ENCODE measurements around the gene WNT11.
A peak's percentile ranks its signal among the peaks of the same experiment; 100 is the strongest.

DNA sequence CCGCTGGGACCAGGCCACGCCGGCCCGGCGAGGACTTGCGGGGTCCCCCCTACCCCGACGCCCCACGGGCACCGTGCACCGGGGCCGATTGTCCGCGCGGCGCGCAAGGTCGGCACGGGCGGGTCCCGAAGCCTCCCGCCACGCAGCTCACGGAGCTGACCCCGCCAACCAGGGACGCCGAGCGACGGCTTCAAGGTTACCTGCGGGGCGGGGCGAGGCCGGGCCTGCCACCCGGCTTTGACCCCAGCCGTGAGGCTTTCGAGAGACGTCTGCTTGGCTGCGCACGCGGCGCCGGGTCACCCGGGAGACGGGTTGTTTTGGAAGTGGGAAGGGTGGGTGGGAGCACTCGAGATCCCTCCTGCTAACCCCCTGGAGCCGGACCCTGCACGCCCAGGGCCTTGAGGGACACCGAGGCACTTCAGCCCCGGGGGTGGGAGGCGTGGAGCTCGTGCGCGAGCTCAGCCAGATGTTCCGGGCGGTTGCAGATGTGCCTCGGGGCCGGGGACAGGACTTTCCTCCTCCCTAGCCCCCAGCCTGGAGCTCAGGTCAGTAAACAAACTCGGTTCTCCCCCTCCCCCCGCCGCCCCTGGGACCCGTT is 3.2 kb upstream of the WNT11 start:
- peak; percentile 92 for TF ChIP-seq EZH2 (IDR thresholded peaks at IDR 0.05; ENCODE audit: low read length)
- TF ChIP-seq, protein P1, sequence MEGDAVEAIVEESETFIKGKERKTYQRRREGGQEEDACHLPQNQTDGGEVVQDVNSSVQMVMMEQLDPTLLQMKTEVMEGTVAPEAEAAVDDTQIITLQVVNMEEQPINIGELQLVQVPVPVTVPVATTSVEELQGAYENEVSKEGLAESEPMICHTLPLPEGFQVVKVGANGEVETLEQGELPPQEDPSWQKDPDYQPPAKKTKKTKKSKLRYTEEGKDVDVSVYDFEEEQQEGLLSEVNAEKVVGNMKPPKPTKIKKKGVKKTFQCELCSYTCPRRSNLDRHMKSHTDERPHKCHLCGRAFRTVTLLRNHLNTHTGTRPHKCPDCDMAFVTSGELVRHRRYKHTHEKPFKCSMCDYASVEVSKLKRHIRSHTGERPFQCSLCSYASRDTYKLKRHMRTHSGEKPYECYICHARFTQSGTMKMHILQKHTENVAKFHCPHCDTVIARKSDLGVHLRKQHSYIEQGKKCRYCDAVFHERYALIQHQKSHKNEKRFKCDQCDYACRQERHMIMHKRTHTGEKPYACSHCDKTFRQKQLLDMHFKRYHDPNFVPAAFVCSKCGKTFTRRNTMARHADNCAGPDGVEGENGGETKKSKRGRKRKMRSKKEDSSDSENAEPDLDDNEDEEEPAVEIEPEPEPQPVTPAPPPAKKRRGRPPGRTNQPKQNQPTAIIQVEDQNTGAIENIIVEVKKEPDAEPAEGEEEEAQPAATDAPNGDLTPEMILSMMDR (optimal IDR thresholded peaks at IDR 0.05 in 1 of 3, IDR thresholded peaks at IDR 0.05 in 1 of 3, conservative IDR thresholded peaks at IDR 0.05 in 1 of 3; ENCODE audit: extremely low read depth in 1 of 3, insufficient read depth in 2 of 3, low read length in 3 of 3): no peak

All from keratinocyte (primary cell).